Astrocyte of the cerebellum (primary cell): ENCODE data around the gene GPC5.
"Not testable (repeated sequence)": the region's sequence is repeated elsewhere in the genome, so short reads cannot be mapped to it uniquely, and the experiment has no call there.

ENCODE experiments used
- DNase-seq: peaks from one replicate; pipeline ENCODE4 v3.0.0-alpha.2; 2011; ENCODE audit warnings: low read depth
- H3K4me3 ChIP-seq: 2 replicates; pipeline ENCODE4 v1.5.1; 2011; ENCODE audit warnings: mild to moderate bottlenecking, low read depth, low read length, moderate library complexity
- in situ Hi-C: cut with HindIII; loops from 2 replicates; pipeline ENCODE4 v1.10.0; 2017; ENCODE audit warnings: low sequenced_read_pairs
- TF ChIP-seq, protein P1 (sequence below): IDR thresholded peaks from 2 replicates; pipeline ENCODE4 v1.5.1; 2012; ENCODE audit warnings: low read length, low read depth, moderate library complexity, mild to moderate bottlenecking; ENCODE audit errors: missing control alignments

GPC5 gene

DNA sequence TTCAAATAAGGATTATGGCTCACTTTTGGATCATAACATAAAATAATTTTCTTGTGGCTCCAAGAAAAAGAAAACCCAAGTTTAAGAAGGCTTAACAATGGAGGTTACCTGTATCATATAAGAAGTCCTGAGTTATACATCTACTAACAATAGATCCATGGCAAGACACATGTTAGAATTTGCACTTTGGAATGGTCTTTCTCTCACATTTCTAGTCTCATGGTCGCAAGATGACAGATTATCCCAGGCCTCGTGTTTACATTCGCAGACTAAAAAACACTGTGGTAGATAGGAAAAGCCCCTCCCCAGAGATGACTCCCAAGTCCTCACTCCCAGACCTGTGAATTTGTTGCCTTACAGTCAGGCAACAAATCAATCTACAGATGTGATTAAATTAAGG is 1082.0 kb downstream of the GPC5 start:
- no peak for DNase-seq
- in situ Hi-C loops, result no loop called here
- TF ChIP-seq, protein P1, sequence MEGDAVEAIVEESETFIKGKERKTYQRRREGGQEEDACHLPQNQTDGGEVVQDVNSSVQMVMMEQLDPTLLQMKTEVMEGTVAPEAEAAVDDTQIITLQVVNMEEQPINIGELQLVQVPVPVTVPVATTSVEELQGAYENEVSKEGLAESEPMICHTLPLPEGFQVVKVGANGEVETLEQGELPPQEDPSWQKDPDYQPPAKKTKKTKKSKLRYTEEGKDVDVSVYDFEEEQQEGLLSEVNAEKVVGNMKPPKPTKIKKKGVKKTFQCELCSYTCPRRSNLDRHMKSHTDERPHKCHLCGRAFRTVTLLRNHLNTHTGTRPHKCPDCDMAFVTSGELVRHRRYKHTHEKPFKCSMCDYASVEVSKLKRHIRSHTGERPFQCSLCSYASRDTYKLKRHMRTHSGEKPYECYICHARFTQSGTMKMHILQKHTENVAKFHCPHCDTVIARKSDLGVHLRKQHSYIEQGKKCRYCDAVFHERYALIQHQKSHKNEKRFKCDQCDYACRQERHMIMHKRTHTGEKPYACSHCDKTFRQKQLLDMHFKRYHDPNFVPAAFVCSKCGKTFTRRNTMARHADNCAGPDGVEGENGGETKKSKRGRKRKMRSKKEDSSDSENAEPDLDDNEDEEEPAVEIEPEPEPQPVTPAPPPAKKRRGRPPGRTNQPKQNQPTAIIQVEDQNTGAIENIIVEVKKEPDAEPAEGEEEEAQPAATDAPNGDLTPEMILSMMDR, result no peak

DNA sequence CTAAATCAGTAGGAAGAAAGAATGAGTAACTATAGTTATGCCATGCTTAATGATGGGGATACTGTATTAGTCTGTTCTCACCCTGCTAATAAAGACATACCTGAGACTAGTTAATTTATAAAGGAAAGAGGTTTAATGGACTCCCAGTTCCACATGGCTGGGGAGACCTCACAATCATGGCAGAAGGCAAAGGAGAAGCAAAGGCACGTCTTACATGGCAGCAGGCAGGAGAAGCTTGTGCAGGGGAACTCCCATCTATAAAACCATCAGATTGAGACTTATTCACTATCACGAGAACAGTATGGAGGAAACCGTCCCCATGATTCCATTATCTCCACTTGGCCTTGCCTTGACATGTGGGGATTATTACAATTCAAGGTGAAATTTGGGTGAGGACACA is 1084.4 kb downstream of the GPC5 start:
- H3K4me3 ChIP-seq, in situ Hi-C loops, DNase-seq: not testable (repeated sequence)

More for the DNA sequence above, 1082.0 kb downstream of the GPC5 start:
- H3K4me3 ChIP-seq, result no peak overlapping the region

DNA sequence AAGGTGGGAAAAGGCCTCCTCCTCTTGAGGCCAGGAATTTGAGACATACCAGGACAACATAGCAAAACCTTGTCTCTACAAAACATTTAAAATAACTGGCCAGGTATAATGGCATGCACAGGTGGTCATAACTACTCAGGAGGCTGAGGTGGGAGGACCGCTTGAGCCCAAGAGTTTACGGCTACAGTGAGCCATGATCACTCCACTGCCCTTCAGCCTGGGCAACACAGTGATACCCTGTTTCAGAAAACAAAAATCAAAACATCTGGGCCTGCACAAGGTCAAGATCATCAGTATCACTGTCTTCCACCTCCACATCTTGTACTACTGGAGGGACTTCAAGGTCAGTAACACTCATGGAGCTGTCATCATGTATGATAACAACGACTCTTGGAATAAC is 1085.5 kb downstream of the GPC5 start:
- H3K4me3 ChIP-seq, result no peak overlapping the region
- in situ Hi-C loops, result no loop called here
- TF ChIP-seq, protein P1, result no peak
- no peak for DNase-seq

- no peak for DNase-seq
- TF ChIP-seq, protein P1, result no peak
- H3K4me3 ChIP-seq, result no peak overlapping the region
- in situ Hi-C loops, result no loop called here
Observed at GRCh38 chr13:92487238-92487637, 1088.8 kb downstream of the GPC5 start.

- DNase-seq, result no peak
- in situ Hi-C loops, result no loop called here
- TF ChIP-seq, protein P1, result no peak
- no peak overlapping the region for H3K4me3 ChIP-seq
Observed at GRCh38 chr13:92488249-92488852, 1089.9 kb downstream of the GPC5 start.

- TF ChIP-seq, protein P1, result no peak
- no peak overlapping the region for H3K4me3 ChIP-seq
- no peak for DNase-seq
- in situ Hi-C loops, result no loop called here
Observed at GRCh38 chr13:92491839-92492238, 1093.4 kb downstream of the GPC5 start.

- TF ChIP-seq, protein P1, result no peak
- DNase-seq, result no peak
- in situ Hi-C loops, result no loop called here
- H3K4me3 ChIP-seq, result no peak overlapping the region
Observed at GRCh38 chr13:92494915-92495314, 1096.5 kb downstream of the GPC5 start.
